ENCODE results near the gene D2HGDH.

GRCh38 chr2:241744028-241744754, 9.8 kb downstream of the D2HGDH start:
- TF ChIP-seq POLR2A (IDR thresholded peaks at IDR 0.05; ENCODE audit: low read depth, low read length) (no peak), POLR2AphosphoS5 (IDR thresholded peaks at IDR 0.05; ENCODE audit: low read depth, low read length) (no peak), POU2F2 (IDR thresholded peaks at IDR 0.05; ENCODE audit: low read depth, low read length) (no peak), TAF1 (IDR thresholded peaks at IDR 0.05; ENCODE audit: low read depth, low read length) (no peak)
